OCI-LY3 (cell line): Measurements from ENCODE around the gene CPA4.

Experiments used
- H2AFZ ChIP-seq: fragments of 200-600, 300-600 bp; shearing (Covaris generic); 2 replicates; pipeline ENCODE4 v1.6.0; 2014; ENCODE audit warnings: antibody characterized with exemption, low read depth, low read length
- H3K27ac ChIP-seq: fragments of 200-600, 300-600 bp; sonication (generic); 2 replicates; pipeline ENCODE4 v1.5.1; 2014; ENCODE audit warnings: mild to moderate bottlenecking, low read length, moderate library complexity, mixed read lengths
- H3K27me3 ChIP-seq: fragments of 200-600, 300-600 bp; sonication (generic); 2 replicates; pipeline ENCODE4 v1.6.1; 2014; ENCODE audit warnings: low read depth, low read length, mixed read lengths
- H3K36me3 ChIP-seq: fragments of 200-600, 300-600 bp; sonication (generic); replicated peaks from 2 replicates; pipeline ENCODE3; 2014; ENCODE audit warnings: low read depth, low read length, mixed read lengths
- H3K4me1 ChIP-seq: fragments of 300-600, 200-600 bp; sonication (generic); 2 replicates; pipeline ENCODE4 v1.6.1; 2014; ENCODE audit warnings: low read length, mixed read lengths
- H3K4me2 ChIP-seq: fragments of 200-600, 300-600 bp; sonication (generic); 2 replicates; pipeline ENCODE4 v1.6.1; 2014; ENCODE audit warnings: low read length, mixed read lengths
- H3K4me3 ChIP-seq: fragments of 300-600, 200-600 bp; sonication (generic); 2 replicates; pipeline ENCODE4 v1.5.1; 2014; ENCODE audit warnings: antibody characterized with exemption, mild to moderate bottlenecking, low read length, moderate library complexity
- H3K79me2 ChIP-seq: fragments of 300-600, 200-600 bp; shearing (Covaris generic); 2 replicates; pipeline ENCODE4 v1.6.1; 2014; ENCODE audit warnings: mild to moderate bottlenecking, low read length, mixed read lengths
- H3K9ac ChIP-seq: fragments of 300-600, 200-600 bp; shearing (Covaris generic); 2 replicates; pipeline ENCODE4 v1.6.0; 2014; ENCODE audit warnings: mild to moderate bottlenecking, low read length, moderate library complexity
- H3K9me3 ChIP-seq: fragments of 200-600, 300-600 bp; shearing (Covaris generic); 2 replicates; pipeline ENCODE4 v1.6.1; 2014; ENCODE audit warnings: low read length, mixed read lengths; ENCODE audit not compliant: insufficient read depth
- H4K20me1 ChIP-seq: fragments of 200-600, 300-600 bp; sonication (generic); 2 replicates; pipeline ENCODE4 v1.6.1; 2016; ENCODE audit warnings: low read length, mixed read lengths; ENCODE audit not compliant: insufficient read depth
- CTCF ChIP-seq: fragments of 200-600, 300-600 bp; sonication (generic); IDR thresholded peaks from 2 replicates; pipeline ENCODE4 v1.5.1; 2014; ENCODE audit warnings: antibody characterized with exemption, low read length, low read depth
- EZH2phosphoT487 ChIP-seq: fragments of 200-600 bp; shearing (Covaris generic); IDR thresholded peaks from 2 replicates; pipeline ENCODE4 v1.6.1; 2018; ENCODE audit warnings: antibody characterized with exemption, mixed run types, low read depth

The CPA4 gene

GRCh38 chr7:130256704-130257103, 36.3 kb upstream of the CPA4 start:
- no peak overlapping the region for H3K4me2 ChIP-seq
- no peak overlapping the region for H3K9ac ChIP-seq
- no peak overlapping the region for H3K4me3 ChIP-seq
- H3K4me1 ChIP-seq, result no peaks in the 10 kb centered on the region
- TF ChIP-seq EZH2phosphoT487 (no peak), CTCF (no peak)
- no peaks in the 10 kb centered on the region for H3K9me3 ChIP-seq
- no peaks in the 10 kb centered on the region for H3K36me3 ChIP-seq
- no peaks in the 10 kb centered on the region for H3K79me2 ChIP-seq
- no peaks in the 10 kb centered on the region for H3K27me3 ChIP-seq
- H2AFZ ChIP-seq, result no peak overlapping the region
- H3K27ac ChIP-seq, result no peak overlapping the region
- no peaks in the 10 kb centered on the region for H4K20me1 ChIP-seq

- Histone ChIP-seq H4K20me1 (no peaks in the 10 kb centered on the region), H3K4me3 (no peak overlapping the region), H3K36me3 (no peaks in the 10 kb centered on the region)
Observed at GRCh38 chr7:130258494-130259078, 34.4 kb upstream of the CPA4 start.

GRCh38 chr7:130262448-130262847, 30.5 kb upstream of the CPA4 start:
- no peaks in the 10 kb centered on the region for H3K36me3 ChIP-seq
- TF ChIP-seq EZH2phosphoT487, result no peak
- TF ChIP-seq CTCF, result no peak
- no peak overlapping the region for H3K9ac ChIP-seq
- peaks cover 11% of the 10 kb centered on the region; the same call in 1 of the 2 replicates for H3K27me3 ChIP-seq
- no peak overlapping the region for H2AFZ ChIP-seq
- H3K27ac ChIP-seq, result no peak overlapping the region
- no peak overlapping the region for H3K4me3 ChIP-seq
- no peaks in the 10 kb centered on the region for H3K9me3 ChIP-seq
- no peaks in the 10 kb centered on the region for H3K4me1 ChIP-seq
- no peak overlapping the region for H3K4me2 ChIP-seq
- H3K79me2 ChIP-seq, result no peaks in the 10 kb centered on the region
- H4K20me1 ChIP-seq, result no peaks in the 10 kb centered on the region

More at GRCh38 chr7:130258494-130259078, 34.4 kb upstream of the CPA4 start:
- Histone ChIP-seq H3K9me3 (no peaks in the 10 kb centered on the region), H3K9ac (no peak overlapping the region), H3K79me2 (no peaks in the 10 kb centered on the region), H3K4me1 (no peaks in the 10 kb centered on the region), H3K27me3 (no peaks in the 10 kb centered on the region), H2AFZ (no peak overlapping the region), H3K27ac (no peak overlapping the region), H3K4me2 (no peak overlapping the region)
- TF ChIP-seq EZH2phosphoT487 (no peak), CTCF (no peak)

GRCh38 chr7:130263130-130263529, 29.8 kb upstream of the CPA4 start:
- no peak overlapping the region for H3K4me2 ChIP-seq
- TF ChIP-seq EZH2phosphoT487, result no peak
- no peak for TF ChIP-seq CTCF
- no peak overlapping the region for H2AFZ ChIP-seq
- no peaks in the 10 kb centered on the region for H3K9me3 ChIP-seq
- H3K4me1 ChIP-seq, result no peaks in the 10 kb centered on the region
- H3K27me3 ChIP-seq, result peaks cover 15% of the 10 kb centered on the region
- no peaks in the 10 kb centered on the region for H4K20me1 ChIP-seq
- H3K4me3 ChIP-seq, result no peak overlapping the region
- H3K79me2 ChIP-seq, result no peaks in the 10 kb centered on the region
- no peak overlapping the region for H3K27ac ChIP-seq
- no peaks in the 10 kb centered on the region for H3K36me3 ChIP-seq
- H3K9ac ChIP-seq, result no peak overlapping the region
